Testis (tissue), 2 donors: ENCODE measurements around the gene ABHD18.

ENCODE experiments used
- POLR2A ChIP-seq: fragments of 450-650 bp; IDR thresholded peaks from one replicate; pipeline ENCODE4 v1.6.1; 2017; ENCODE audit warnings: antibody characterized with exemption, mild to moderate bottlenecking, moderate library complexity
- TF ChIP-seq, protein P1 (sequence below), 3 experiments: fragments of 450-650 bp in 2 of 3; fragments of 200-600 bp in 1 of 3; sonication (generic) in 1 of 3; IDR thresholded peaks; one replicate each; pipeline ENCODE4 v1.5.1; 2016 to 2019; ENCODE audit warnings: antibody characterized with exemption in 3 of 3, mild to moderate bottlenecking in 2 of 3, moderate library complexity in 1 of 3

DNA sequence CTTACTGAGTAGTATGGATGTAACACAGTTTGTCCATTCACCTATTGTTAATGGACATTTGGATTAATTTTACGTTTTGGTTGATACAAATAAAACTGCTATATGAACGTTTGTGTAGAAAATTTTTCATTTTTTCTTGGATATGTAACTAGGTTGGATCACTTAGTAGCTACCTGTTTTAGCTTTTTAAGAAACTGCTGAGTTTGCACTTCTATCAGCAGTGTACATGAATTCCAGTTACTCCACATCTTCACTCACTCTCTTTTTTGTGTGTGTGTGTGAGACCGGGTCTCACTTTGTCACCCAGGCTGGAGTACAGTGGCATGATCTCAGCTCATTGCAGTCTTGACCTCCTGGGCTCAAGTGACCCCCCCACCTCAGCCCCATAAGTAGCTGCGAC, 111.3 kb downstream of the ABHD18 start:
- no peak for TF ChIP-seq POLR2A
- TF ChIP-seq, protein P1, sequence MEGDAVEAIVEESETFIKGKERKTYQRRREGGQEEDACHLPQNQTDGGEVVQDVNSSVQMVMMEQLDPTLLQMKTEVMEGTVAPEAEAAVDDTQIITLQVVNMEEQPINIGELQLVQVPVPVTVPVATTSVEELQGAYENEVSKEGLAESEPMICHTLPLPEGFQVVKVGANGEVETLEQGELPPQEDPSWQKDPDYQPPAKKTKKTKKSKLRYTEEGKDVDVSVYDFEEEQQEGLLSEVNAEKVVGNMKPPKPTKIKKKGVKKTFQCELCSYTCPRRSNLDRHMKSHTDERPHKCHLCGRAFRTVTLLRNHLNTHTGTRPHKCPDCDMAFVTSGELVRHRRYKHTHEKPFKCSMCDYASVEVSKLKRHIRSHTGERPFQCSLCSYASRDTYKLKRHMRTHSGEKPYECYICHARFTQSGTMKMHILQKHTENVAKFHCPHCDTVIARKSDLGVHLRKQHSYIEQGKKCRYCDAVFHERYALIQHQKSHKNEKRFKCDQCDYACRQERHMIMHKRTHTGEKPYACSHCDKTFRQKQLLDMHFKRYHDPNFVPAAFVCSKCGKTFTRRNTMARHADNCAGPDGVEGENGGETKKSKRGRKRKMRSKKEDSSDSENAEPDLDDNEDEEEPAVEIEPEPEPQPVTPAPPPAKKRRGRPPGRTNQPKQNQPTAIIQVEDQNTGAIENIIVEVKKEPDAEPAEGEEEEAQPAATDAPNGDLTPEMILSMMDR (IDR thresholded peaks at IDR 0.05), result no peak
